Umbilical cord (tissue), 2 donors: ENCODE data around the gene NPFFR2. TPM values are rescaled to one million over a fixed set of nuclear protein-coding genes. Genes with fewer than 3 reads are reported as not detected.
A peak's percentile ranks its signal among the peaks of the same experiment; 100 is the strongest.
"Not testable (repeated sequence)": the region's sequence is repeated elsewhere in the genome, so short reads cannot be mapped to it uniquely, and the experiment has no call there.

Experiments used
- DNase-seq: peaks from one replicate; pipeline ENCODE4 v3.0.0-alpha.2; 2015; ENCODE audit warnings: low spot score
- total RNA-seq: library from RNA; depleted of rRNA; stranded (reverse); fragments of >200 nt; gene quantifications from one replicate; pipeline ENCODE4 v1.2.3, GENCODE V29; 2014; ENCODE audit warnings: low replicate concordance; ENCODE audit not compliant: insufficient read depth

NPFFR2 gene
- 14.7 TPM for total RNA-seq

DNA sequence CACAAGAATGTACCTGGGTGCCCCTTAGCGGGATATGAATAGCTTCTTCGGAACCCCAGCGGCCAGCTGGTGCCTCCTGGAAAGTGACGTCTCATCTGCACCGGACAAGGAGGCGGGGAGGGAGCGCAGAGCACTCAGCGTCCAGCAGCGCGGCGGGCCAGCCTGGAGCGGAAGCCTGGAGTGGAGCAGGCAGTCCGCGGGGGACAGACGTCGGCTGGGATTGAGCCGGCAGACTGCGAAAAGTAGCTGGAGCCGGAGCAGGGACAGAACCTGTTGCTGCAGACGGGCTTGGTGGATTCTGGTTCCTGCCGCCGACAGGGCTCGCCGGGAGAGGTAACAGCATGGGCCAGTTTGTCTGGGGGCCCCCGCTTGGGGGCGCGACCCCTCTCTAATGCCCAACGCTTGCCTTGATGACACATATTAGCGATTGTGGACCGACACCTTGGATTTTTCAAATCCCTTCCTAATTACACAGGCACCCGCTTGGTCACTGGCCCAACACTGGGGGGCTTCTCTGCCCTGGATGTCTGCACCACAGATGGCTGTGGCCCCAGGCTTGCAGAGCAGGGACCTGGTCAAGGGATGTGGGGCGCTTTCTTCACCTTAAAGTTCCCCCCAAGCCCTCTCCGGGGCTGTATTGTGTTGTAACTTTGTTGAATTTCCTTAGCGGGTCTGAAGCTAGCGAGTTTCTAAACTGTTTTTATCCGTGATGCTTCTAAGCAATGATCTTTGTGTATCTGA lies at the start of gene NPFFR2:
Gene NPFFR2, plus strand, starts transcription at position 133 of the 741 bp plus-strand sequence. CDS start 96,592 bp downstream, outside the sequence.
- DNase-seq: peak; percentile 29

DNA sequence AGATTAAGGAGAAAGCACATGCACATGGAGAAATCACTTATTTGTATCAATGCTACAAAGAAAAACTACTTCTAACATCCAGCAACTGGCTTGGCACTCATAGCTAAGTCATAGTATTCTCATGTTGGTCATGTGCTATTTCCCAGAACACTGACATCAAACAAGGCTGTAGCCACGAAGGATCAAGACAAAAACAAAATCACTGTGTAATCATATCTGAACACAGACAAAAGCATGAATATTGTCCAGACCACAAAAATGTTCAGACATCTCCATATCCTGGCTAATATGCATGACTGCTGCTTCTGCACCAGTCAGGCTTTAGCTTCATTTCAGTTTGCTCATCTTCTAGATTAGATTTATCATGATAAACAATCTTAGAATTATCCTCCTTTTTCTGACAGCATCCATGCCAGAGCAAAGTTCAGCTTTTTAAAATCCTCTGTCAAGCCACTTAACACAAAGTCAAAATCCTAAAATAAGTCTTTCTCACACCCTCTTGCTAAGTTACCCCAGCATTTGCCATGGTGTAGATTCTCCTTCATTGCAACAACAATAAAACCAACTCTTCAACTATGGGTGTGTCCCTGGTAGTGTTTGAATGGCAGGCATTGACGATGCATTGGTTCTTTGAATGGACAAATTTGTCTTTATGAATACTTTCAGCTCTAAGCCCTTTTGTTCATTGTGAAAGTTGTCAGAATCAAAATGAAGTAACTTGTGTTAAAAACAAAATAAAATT lies 39.1 kb upstream of the NPFFR2 start:
- peak; percentile 77 for DNase-seq

DNA sequence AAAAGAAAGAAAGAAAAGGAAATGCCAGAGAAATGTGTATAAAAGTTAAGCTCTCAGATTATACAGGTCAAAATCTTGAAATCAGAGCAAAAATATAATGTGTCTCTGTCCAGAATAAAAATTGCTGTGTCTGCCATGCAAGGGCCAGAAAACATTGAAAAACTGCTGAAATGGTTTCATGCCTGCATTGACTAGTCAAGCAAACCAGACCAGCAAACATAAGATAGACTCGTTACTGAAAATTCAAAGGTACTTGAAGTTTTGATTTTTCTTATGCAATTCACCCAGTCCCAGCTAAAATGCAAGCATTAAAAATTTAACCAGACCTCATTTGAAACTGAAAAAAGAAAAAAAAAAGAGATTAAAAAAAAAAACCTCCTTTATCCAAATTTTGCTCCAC lies 37.2 kb upstream of the NPFFR2 start:
- DNase-seq: no peak

DNA sequence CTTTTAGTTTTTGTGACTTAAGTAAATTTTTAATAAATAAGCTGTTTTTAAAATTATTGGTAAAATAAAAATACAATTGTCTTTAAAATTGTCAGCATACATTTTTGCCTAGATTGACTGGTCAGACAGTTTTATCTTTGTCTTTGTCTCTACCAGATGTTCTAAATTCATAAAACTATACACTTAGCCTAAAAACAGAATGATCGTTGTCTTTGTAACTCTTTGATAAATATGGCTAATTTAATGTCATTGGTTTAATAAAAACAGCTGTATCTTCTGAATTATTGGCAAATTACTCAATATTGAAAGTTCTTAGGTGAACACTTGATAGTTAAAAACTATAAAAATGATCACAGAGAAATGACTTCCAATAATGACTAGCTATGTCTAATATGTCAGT lies 36.5 kb upstream of the NPFFR2 start:
- no peak for DNase-seq

DNA sequence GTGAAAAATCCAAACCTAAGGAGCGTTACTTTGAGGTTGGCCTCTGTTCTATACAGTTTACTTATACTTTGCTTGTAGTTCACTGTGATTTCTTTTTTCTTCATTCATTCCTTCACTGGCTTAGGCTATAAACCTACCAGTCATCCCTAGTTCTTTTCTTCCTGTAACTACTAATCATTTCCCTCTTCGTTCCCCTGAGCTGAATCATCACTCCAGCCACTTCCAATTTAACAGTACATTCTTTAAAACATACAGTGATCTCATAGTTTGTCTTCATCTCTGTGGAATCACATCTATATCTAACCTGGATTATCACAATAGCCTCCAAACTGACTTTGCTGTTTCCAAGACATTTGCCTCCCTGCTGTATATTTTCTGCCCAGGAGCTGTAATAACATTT lies 25.2 kb upstream of the NPFFR2 start:
- DNase-seq: peak; percentile 79

DNA sequence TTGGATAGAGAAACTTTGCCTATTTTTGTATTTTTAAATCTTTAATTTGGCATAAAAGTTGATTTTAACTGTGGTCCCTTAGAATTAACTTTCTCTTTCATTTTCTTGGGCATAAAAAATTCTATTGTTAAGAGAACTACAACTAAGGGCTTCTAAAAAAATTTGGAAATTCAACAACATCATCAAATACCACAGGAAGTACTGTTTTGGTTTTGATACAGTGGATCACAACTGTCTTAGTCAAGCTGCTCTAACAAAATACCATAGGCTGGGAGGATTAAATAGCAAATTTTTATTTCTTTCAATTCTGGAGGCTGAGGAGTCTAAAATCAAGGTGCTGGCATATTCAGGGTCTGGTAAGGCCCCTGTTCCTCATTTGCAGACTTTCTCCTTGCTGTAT lies 19.9 kb upstream of the NPFFR2 start:
- no peak for DNase-seq

DNA sequence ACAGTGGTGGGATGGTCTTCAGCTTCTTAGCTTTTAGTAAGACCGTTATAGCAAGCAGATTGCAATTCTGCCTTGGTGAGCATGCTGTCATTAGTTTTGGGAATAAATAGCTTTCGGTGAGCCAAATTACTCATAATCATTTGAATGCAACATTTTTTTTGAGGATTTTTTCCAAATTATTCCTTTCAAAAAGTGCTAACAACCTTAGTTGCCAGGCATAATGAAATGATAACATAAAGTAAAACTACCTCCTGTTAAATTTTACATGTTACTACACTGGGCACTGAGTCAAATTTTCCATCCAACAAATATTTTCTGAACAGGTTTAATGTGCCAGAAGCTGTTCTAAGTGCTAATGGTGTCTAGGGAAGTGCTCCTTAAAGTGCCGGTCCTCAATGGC lies 15.8 kb upstream of the NPFFR2 start:
- DNase-seq: no peak

DNA sequence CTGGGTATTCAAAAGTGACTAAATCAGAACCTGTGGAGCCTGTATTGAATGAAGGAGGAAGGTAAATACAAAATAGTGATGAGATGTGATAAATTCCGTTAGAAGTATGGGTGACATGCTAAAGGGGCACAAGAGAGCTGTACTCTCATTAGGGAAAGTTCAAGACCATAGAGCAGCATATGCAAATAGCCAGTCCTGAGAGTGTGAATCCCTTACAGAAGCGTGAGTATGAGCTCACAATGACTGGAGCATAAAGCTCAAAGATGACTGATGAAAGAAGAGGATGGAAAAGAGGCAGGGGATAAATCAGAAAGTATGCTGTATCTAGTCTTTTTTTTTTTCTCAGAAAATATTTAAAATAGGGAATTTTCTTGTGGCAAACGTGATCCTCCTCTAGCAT lies 12.1 kb upstream of the NPFFR2 start:
- DNase-seq: no peak

DNA sequence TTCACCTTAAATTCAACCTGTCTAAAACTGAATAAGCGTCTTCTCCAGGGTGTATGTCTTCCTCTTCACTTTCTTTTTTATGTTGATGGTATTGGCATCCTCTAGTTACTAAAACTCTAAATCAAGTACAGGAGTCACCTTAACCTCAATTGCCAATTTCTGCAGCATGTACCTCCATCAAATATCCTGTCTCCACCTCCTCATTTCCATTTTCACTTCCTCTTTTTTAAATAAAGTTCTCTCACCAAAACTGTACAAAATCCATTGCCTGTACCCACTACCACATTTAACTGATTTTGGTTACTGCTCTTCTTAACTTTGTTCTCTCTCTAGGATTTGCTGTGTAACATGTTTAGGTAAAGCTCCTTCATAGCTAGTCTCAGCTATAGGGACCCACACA lies 9.2 kb upstream of the NPFFR2 start:
- DNase-seq: no peak

DNA sequence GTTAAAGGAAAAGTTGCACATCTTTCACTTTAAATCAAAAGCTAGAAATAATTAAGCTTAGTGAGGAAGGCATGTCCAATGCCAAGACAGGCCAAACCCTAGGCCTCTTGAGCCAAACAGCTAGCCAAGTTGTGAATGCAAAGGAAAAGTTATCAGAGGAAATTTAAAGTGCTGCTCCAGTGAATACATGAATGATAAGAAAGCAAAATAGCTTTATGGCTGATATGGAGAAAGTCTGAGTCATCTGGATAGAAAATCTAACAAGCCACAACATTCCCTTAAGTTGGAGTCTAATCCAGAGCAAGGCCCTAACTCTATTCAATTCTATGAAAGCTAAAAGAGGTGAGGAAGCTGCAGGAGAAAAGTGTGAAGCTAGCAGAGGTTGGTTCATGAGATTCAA lies 23.8 kb downstream of the NPFFR2 start:
- no peak for DNase-seq

DNA sequence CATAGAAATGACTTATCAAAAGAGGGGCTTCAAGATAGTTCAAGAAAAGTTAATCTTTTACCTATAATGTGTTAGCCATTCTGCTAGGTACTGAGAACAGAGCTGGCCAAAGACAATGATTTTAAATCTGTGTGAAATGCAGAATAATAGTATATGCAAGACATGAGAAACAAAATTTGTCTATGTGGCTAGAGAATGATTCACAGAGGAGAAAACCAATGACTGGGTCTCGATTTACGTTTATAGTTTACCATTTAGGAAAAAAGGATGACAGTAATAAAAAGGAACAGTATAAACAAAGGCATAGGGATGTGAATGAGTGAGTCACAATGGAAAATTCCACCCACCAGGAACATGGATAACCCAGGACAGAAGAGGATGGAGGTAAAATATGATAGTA lies 31.9 kb downstream of the NPFFR2 start:
- no peak for DNase-seq

DNA sequence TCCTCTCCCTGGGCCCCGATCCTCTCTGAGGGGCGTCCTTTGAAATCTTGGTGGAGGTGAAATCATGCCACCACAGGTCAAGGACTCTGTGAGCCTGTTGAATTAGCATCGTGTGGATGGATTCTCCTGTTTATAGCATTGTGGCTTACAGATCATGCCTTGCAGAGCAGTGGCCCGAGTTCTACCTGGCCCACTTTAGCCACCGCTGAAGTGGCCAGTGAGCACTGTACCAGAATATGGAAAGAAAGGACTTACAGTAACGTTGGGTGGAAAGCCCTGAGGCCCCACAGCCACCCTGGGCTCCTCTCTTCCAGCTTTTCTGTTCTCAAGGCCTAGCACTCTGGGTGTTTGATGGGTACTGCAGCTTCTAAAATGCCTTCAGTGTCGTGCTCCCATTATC lies 35.3 kb downstream of the NPFFR2 start:
- DNase-seq: no peak

DNA sequence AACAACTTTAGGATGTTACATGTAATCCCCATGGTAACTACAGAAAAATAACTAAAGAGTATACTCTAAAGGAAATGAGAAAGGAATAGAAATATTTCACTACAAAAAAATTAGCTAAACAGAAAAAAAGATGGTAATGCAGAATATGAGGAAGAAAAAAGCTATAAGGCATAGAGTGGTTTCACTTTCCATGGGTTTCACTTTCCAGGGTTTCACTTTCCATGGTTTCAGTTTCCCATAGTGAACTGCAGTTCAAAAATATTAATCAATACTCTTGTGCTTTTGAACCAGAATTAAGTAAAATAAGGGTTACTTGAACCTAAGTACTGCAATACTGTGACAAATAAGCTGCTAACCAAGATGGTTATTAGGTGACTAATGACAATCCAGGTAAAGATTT lies 42.0 kb downstream of the NPFFR2 start:
- DNase-seq: no peak

DNA sequence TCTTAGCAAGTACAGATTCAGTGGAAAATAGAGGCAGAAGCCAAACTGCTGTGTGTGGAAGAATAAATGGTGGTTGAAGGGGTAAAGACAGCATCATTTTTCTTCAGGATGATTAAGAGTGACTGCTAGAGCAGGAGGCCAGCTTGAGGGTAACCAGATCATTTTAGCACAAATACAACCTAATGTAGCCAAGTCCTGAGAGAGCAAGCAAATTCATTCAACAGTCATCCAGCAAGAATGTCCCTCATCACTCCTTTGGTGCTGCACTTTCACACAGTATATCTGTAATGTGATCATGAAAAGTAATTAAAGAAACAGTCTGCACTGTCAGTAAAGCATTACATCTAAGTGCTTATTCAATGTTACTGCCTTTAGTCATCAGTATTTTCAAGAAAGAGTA lies 44.8 kb downstream of the NPFFR2 start:
- peak; percentile 30 for DNase-seq

DNA sequence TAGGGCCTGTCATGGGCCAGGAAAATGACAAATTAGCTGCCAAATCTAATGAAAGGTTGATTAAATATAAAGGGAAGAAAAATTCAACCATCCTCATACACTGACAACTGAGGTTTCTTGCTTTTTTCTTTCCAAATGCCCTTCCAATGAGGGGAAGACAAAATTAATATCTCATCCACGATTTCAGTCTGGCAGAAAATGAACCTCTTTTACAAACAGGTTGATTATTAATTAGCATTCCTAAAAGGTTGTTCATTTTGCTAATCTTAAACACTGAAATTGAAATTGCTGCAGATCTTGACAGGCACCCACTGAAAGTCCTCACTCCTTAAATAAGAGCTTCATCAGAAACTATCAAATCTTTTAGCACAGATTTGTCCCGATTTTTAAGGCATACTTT lies 45.5 kb downstream of the NPFFR2 start:
- no peak for DNase-seq

DNA sequence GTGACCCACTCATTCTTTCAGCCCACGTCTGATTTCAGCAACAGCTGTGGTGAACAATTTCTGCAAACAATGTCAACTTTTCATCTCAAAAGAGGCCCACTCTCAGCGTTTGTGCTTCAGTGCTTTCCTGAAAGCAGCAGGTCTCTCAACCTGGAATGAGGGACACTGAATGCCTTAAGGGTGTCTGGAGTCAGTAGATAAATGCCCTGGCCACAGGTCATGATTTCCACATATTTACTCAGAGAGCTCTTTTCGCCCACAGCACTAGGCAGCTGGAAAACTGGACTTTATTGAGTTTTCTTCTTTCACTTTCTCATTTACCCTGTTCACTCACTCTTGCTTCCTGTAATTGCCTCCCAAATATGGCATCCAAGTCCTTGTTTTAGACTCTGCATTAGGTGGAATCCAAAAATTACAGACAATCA lies 52.8 kb downstream of the NPFFR2 start:
- DNase-seq: no peak

DNA sequence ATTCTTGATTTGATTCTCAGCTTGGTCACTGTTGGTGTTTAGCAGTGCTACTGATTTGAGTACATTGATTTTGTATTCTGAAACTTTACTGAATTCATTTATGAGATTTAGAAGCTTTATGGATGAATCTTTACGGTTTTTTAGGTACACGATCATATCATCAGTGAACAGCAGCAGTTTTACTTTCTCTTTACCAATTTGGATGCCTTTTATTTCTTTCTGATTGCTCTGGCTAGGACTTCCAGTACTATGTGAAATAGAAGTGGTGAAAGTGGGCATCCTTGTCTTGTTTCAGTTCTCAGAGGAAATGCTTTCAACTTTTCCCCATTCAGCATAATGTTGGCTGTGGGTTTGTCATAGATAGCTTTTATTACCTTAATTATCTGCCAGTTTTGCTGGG lies 58.8 kb downstream of the NPFFR2 start:
- DNase-seq: not testable (repeated sequence)

DNA sequence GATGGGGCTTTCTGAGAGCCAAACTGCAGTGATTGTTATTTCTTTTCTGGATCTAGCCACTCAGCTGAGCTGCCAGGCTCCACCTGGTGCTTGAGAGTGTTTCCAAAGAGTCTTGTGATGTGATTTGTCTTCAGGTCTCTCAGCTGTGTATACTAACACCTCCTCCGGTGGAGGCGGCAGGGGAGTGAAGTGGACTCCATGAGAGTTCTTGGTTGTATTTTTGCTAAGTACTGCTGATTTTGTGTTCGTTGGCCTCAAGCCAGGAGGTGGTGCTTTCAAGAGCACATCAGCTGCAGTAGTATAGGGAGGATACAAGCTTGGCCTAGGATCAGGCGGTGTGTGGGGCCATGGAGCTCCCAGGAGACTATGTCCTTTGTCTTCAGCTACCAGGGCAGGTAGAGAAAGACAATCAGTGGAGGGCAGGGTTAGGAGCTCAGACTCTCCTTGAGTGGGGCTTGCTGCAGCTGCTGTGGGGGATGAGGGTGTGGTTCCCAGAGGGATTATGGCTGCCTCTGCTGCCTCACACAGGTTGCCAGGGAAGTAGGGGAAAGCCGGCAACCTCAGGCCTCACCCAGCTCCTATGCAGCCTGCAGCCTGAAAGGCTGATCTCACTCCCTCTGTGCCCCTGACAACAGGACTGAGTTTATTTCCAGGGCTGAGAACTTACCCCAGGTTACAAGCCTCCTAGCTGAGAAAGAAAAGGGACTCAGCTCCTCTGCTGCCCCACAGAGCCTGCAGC lies 62.4 kb downstream of the NPFFR2 start:
- no peak for DNase-seq

DNA sequence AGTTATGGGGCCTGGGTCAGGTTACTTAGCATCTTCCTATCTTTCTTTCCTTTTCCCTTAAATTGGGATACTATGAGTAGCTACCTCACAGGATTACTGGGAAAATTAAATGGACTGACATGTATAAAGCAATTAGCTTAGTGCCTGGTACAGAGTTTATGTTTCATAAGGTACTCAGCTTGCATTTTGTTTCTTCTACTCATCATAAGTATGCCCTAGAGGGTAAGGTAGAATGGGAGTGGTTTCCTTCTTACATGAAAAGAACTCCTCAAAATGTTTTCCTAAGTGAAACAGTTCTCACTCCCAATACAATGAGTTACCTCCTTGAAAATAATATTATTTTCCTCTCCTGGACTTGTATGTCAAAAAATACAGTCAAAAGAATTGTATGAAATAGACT lies 75.7 kb downstream of the NPFFR2 start:
- no peak for DNase-seq

DNA sequence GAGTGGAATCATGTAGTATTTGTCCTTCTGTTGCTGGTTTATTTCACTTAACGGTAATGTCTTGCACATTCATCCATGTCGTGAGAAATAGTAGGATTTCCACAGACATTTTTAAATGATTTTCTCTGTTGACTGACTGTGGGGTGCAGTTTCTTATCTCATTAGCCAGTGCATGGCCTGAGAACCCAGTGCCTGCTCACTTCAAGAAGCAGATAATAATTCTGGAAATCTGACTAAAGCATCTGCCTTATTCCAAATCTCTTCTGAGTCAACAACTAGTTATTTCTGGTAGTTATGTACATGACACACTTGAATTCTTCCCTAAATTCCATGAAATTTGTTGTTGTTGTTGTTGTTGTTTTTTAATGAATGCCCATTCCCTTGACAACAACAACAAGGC lies 77.6 kb downstream of the NPFFR2 start:
- DNase-seq: peak; percentile 9

DNA sequence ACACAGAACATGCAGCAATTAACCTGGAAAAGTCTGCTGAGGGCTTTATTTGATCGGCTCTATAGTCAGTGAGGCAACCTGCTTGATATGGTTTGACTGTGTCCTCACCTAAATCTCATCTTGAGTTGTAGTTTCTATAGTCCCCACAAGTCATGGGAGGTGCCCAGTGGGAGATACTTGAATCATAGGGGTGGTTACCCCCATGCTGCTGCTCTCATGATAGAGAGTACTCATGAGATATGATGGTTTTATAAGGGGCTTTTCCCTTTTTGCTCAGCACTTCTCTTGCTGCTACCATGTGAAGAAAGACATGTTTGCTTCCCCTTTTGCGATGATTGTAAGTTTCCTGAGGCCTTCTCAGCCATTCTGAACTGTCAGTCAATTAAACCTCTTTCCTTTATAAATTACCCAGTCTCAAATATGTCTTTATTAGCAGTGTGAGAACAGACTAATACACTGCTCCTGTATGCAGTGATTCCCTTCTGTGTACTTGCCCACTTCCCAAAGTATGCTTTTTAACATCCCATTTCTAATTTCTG lies 78.2 kb downstream of the NPFFR2 start:
- no peak for DNase-seq

DNA sequence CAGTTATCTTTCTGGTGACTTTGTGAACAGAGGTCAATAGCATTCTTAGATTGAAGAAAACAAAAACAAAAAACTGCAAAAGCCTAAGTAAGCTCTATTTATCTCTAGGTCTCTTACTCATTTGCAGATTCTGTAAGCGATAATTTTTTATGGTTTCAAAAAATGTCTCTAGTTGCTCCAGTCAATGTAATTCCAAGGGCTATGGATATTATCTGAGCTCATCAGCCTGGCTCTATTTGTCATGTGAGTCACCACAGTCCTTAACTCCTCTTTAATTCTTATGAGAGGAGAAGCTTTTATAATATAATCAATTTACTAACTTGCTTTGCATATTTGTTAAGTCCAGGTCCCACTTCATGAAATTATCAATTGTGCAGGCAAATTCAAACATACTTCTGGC lies 79.1 kb downstream of the NPFFR2 start:
- no peak for DNase-seq
